Measurements from ENCODE around the gene LIPJ. TPM values are rescaled to one million over a fixed set of nuclear protein-coding genes. Genes with fewer than 3 reads are reported as not detected.
A peak's percentile ranks its signal among the peaks of the same experiment; 100 is the strongest.

The LIPJ gene
- total and polyA plus RNA-seq, 3 experiments from 2014 or later = 0.16 TPM; not detected in 2

- Mint-ChIP-seq H3K4me3 (no peak overlapping the region), H3K4me1 (no peaks in the 10 kb centered on the region), H3K9me3 (no peaks in the 10 kb centered on the region), H3K27me3 (no peaks in the 10 kb centered on the region), H3K36me3 (peaks cover 0 to 4% (median 0%) of the 10 kb centered on the region in 3 donors), H3K27ac (no peak overlapping the region)
- Histone ChIP-seq H3K9me3 (ENCODE audit: low read length) (no peaks in the 10 kb centered on the region), H3K27me3 (ENCODE audit: insufficient read depth, low read length, poor library complexity, severe bottlenecking) (no peaks in the 10 kb centered on the region), H3K4me1 (ENCODE audit: insufficient read depth, low read length) (no peaks in the 10 kb centered on the region), H3K4me3 (ENCODE audit: low read length) (no peak overlapping the region), H3K36me3 (ENCODE audit: insufficient read depth, low read length) (no peaks in the 10 kb centered on the region), H3K27ac (ENCODE audit: low read depth, low read length) (no peak overlapping the region)
- POLR2A ChIA-PET = no interaction called here
- no peak for DNase-seq
- CTCF ChIA-PET = no interaction called here
Observed at GRCh38 chr10:88546497-88546896, 40.1 kb upstream of the LIPJ start.

- no peaks in the 10 kb centered on the region for H3K27me3 Mint-ChIP-seq
- Histone ChIP-seq H3K27ac (ENCODE audit: low read depth, low read length) (no peak overlapping the region), H3K9me3 (ENCODE audit: low read length) (no peaks in the 10 kb centered on the region), H3K36me3 (ENCODE audit: insufficient read depth, low read length) (no peaks in the 10 kb centered on the region), H3K27me3 (ENCODE audit: insufficient read depth, low read length, poor library complexity, severe bottlenecking) (no peaks in the 10 kb centered on the region), H3K4me1 (ENCODE audit: insufficient read depth, low read length) (no peaks in the 10 kb centered on the region), H3K4me3 (ENCODE audit: low read length) (no peak overlapping the region)
- no peak for DNase-seq
- H3K36me3 Mint-ChIP-seq = peaks cover 0 to 4% (median 0%) of the 10 kb centered on the region in 3 donors
- ChIA-PET POLR2A (no interaction called here), CTCF (interaction anchor here (2.8 kb wide), 1 partner anchor 691 kb away, joined by 14 read pairs; no protein-coding TSS in a partner anchor)
- no peak overlapping the region for H3K27ac Mint-ChIP-seq
- H3K4me3 Mint-ChIP-seq = no peak overlapping the region
- H3K4me1 Mint-ChIP-seq = no peaks in the 10 kb centered on the region
- H3K9me3 Mint-ChIP-seq = no peaks in the 10 kb centered on the region
Observed at GRCh38 chr10:88551246-88551645, 35.3 kb upstream of the LIPJ start.

- H3K9me3 ChIP-seq (ENCODE audit: low read length) = no peaks in the 10 kb centered on the region
- H3K4me3 ChIP-seq (ENCODE audit: low read length) = no peak overlapping the region
- Mint-ChIP-seq H3K4me1 (no peaks in the 10 kb centered on the region), H3K27ac (no peak overlapping the region), H3K27me3 (no peaks in the 10 kb centered on the region), H3K36me3 (no peaks in the 10 kb centered on the region), H3K9me3 (no peaks in the 10 kb centered on the region), H3K4me3 (no peak overlapping the region)
- no peaks in the 10 kb centered on the region for H3K27me3 ChIP-seq (ENCODE audit: insufficient read depth, low read length, poor library complexity, severe bottlenecking)
- no peaks in the 10 kb centered on the region for H3K36me3 ChIP-seq (ENCODE audit: insufficient read depth, low read length)
- H3K27ac ChIP-seq (ENCODE audit: low read depth, low read length) = no peak overlapping the region
- ChIA-PET CTCF (interaction anchor here (0.8 to 2.8 kb wide), 3 partner anchors 8 to 702 kb away, joined by 4 to 14 read pairs (median 10); no protein-coding TSS in a partner anchor), POLR2A (no interaction called here)
- H3K4me1 ChIP-seq (ENCODE audit: insufficient read depth, low read length) = no peaks in the 10 kb centered on the region
- peak in 3 of 5 donors; percentile 33 to 45 (median 39) for DNase-seq
Observed at GRCh38 chr10:88553116-88553752, 33.3 kb upstream of the LIPJ start.

- Mint-ChIP-seq H3K27ac (no peak overlapping the region), H3K4me1 (peaks cover 6 to 11% (median 7%) of the 10 kb centered on the region in 3 donors), H3K36me3 (no peaks in the 10 kb centered on the region), H3K27me3 (peaks cover 0 to 4% of the 10 kb centered on the region in 2 donors), H3K4me3 (no peak overlapping the region), H3K9me3 (no peaks in the 10 kb centered on the region)
- Histone ChIP-seq H3K27me3 (ENCODE audit: insufficient read depth, low read length, poor library complexity, severe bottlenecking) (no peaks in the 10 kb centered on the region), H3K27ac (ENCODE audit: low read depth, low read length) (no peak overlapping the region), H3K4me3 (ENCODE audit: low read length) (no peak overlapping the region), H3K9me3 (ENCODE audit: low read length) (no peaks in the 10 kb centered on the region), H3K36me3 (ENCODE audit: insufficient read depth, low read length) (no peaks in the 10 kb centered on the region), H3K4me1 (ENCODE audit: insufficient read depth, low read length) (no peaks in the 10 kb centered on the region)
- CTCF ChIA-PET = interaction anchor here (0.9 to 1.3 kb wide), 4 partner anchors 10 to 736 kb away, joined by 3 to 4 read pairs (median 3); partner anchors contain the start of gene KLLN
- POLR2A ChIA-PET = no interaction called here
- no peak for DNase-seq
Observed at GRCh38 chr10:88555190-88555908, 31.2 kb upstream of the LIPJ start.

- Histone ChIP-seq H3K27me3 (ENCODE audit: insufficient read depth, low read length, poor library complexity, severe bottlenecking) (no peaks in the 10 kb centered on the region), H3K9me3 (ENCODE audit: low read length) (no peaks in the 10 kb centered on the region), H3K4me3 (ENCODE audit: low read length) (no peak overlapping the region), H3K27ac (ENCODE audit: low read depth, low read length) (no peak overlapping the region), H3K4me1 (ENCODE audit: insufficient read depth, low read length) (no peaks in the 10 kb centered on the region), H3K36me3 (ENCODE audit: insufficient read depth, low read length) (no peaks in the 10 kb centered on the region)
- Mint-ChIP-seq H3K36me3 (peaks cover 0 to under 1% (median 0%) of the 10 kb centered on the region in 3 donors), H3K4me1 (peaks cover 6 to 13% (median 8%) of the 10 kb centered on the region in 3 donors), H3K27ac (no peak overlapping the region), H3K9me3 (no peaks in the 10 kb centered on the region), H3K27me3 (peaks cover 0 to 5% of the 10 kb centered on the region in 2 donors), H3K4me3 (no peak overlapping the region)
- CTCF ChIA-PET = no interaction called here
- no peak for DNase-seq
- POLR2A ChIA-PET = no interaction called here
Observed at GRCh38 chr10:88557256-88557655, 29.3 kb upstream of the LIPJ start.

- ChIA-PET CTCF (interaction anchor here (1.0 kb wide), 1 partner anchor 25 kb away, joined by 4 read pairs; the partner anchor contains the start of gene RNLS), POLR2A (no interaction called here)
- H3K27ac ChIP-seq (ENCODE audit: low read depth, low read length) = no peak overlapping the region
- H3K27me3 Mint-ChIP-seq = peaks cover 0 to 6% of the 10 kb centered on the region in 2 donors
- H3K4me1 ChIP-seq (ENCODE audit: insufficient read depth, low read length) = no peaks in the 10 kb centered on the region
- H3K36me3 ChIP-seq (ENCODE audit: insufficient read depth, low read length) = no peaks in the 10 kb centered on the region
- no peak overlapping the region for H3K4me3 Mint-ChIP-seq
- H3K27me3 ChIP-seq (ENCODE audit: insufficient read depth, low read length, poor library complexity, severe bottlenecking) = no peaks in the 10 kb centered on the region
- no peak overlapping the region for H3K27ac Mint-ChIP-seq
- peaks cover 0 to 4% (median 0%) of the 10 kb centered on the region in 3 donors for H3K36me3 Mint-ChIP-seq
- H3K4me3 ChIP-seq (ENCODE audit: low read length) = no peak overlapping the region
- no peak for DNase-seq
- H3K4me1 Mint-ChIP-seq = peaks cover 6 to 13% (median 8%) of the 10 kb centered on the region in 3 donors
- H3K9me3 ChIP-seq (ENCODE audit: low read length) = no peaks in the 10 kb centered on the region
- no peaks in the 10 kb centered on the region for H3K9me3 Mint-ChIP-seq
Observed at GRCh38 chr10:88557658-88558057, 28.9 kb upstream of the LIPJ start.

GRCh38 chr10:88562152-88562551 lies 24.4 kb upstream of the LIPJ start:
- Mint-ChIP-seq H3K9me3 (no peaks in the 10 kb centered on the region), H3K27ac (no peak overlapping the region), H3K4me3 (no peak overlapping the region), H3K27me3 (peaks cover 3 to 6% of the 10 kb centered on the region in 2 donors), H3K36me3 (peaks cover 0 to 4% (median 0%) of the 10 kb centered on the region in 3 donors), H3K4me1 (peaks cover 6 to 18% (median 8%) of the 10 kb centered on the region in 3 donors)
- Histone ChIP-seq H3K36me3 (ENCODE audit: insufficient read depth, low read length) (no peaks in the 10 kb centered on the region), H3K4me3 (ENCODE audit: low read length) (no peak overlapping the region), H3K27ac (ENCODE audit: low read depth, low read length) (no peak overlapping the region), H3K9me3 (ENCODE audit: low read length) (no peaks in the 10 kb centered on the region), H3K27me3 (ENCODE audit: insufficient read depth, low read length, poor library complexity, severe bottlenecking) (no peaks in the 10 kb centered on the region), H3K4me1 (ENCODE audit: insufficient read depth, low read length) (no peaks in the 10 kb centered on the region)
- ChIA-PET POLR2A (no interaction called here), CTCF (interaction anchor here (1.8 kb wide), 1 partner anchor 9 kb away, joined by 4 read pairs; no protein-coding TSS in a partner anchor)
- no peak for DNase-seq

GRCh38 chr10:88565072-88565471 lies 21.5 kb upstream of the LIPJ start:
- H3K27me3 ChIP-seq (ENCODE audit: insufficient read depth, low read length, poor library complexity, severe bottlenecking) = no peaks in the 10 kb centered on the region
- DNase-seq = peak in 1 of 5 donors; percentile 5
- no peaks in the 10 kb centered on the region for H3K9me3 ChIP-seq (ENCODE audit: low read length)
- ChIA-PET POLR2A (no interaction called here), CTCF (interaction anchor here (0.6 to 1.2 kb wide), 3 partner anchors 10 to 368 kb away, joined by 3 to 4 read pairs (median 4); partner anchors contain the start of gene RNLS)
- no peak overlapping the region for H3K4me3 ChIP-seq (ENCODE audit: low read length)
- H3K9me3 Mint-ChIP-seq = no peaks in the 10 kb centered on the region
- H3K36me3 ChIP-seq (ENCODE audit: insufficient read depth, low read length) = no peaks in the 10 kb centered on the region
- H3K4me1 Mint-ChIP-seq = peaks cover 3 to 10% (median 4%) of the 10 kb centered on the region in 3 donors
- H3K27ac ChIP-seq (ENCODE audit: low read depth, low read length) = no peak overlapping the region
- no peak overlapping the region for H3K27ac Mint-ChIP-seq
- H3K4me1 ChIP-seq (ENCODE audit: insufficient read depth, low read length) = no peaks in the 10 kb centered on the region
- H3K36me3 Mint-ChIP-seq = peaks cover 0 to 4% (median 3%) of the 10 kb centered on the region in 3 donors
- peaks cover 3 to 4% of the 10 kb centered on the region in 2 donors for H3K27me3 Mint-ChIP-seq
- no peak overlapping the region for H3K4me3 Mint-ChIP-seq

All from CD8-positive, alpha-beta memory T cell (primary cell).